Measurements from ENCODE around the gene AQP5.

The AQP5 gene

GRCh38 chr12:49961111-49961922, at the start of gene AQP5:
Gene AQP5, plus strand, starts transcription at chr12:49961872. Its CDS starts 146 bp downstream, at chr12:49962018.
- FAIRE-seq = no peak

- no peak for FAIRE-seq
Measured at GRCh38 chr12:49912345-49913255, 49.1 kb upstream of the AQP5 start.

- FAIRE-seq = no peak
Measured at GRCh38 chr12:49916129-49916919, 45.3 kb upstream of the AQP5 start.

- no peak for FAIRE-seq
Measured at GRCh38 chr12:49917166-49917787, 44.4 kb upstream of the AQP5 start.

- no peak for FAIRE-seq
Measured at GRCh38 chr12:49917788-49918173, 43.9 kb upstream of the AQP5 start.

GRCh38 chr12:49920241-49920914, 41.3 kb upstream of the AQP5 start:
- FAIRE-seq = no peak

- no peak for FAIRE-seq
Measured at GRCh38 chr12:49920915-49921286, 40.8 kb upstream of the AQP5 start.

GRCh38 chr12:49921299-49921698, 40.4 kb upstream of the AQP5 start:
- FAIRE-seq = no peak

GRCh38 chr12:49921936-49922335, 39.7 kb upstream of the AQP5 start:
- FAIRE-seq = no peak

GRCh38 chr12:49922349-49923034, 39.2 kb upstream of the AQP5 start:
- FAIRE-seq = no peak

- FAIRE-seq = no peak
Measured at GRCh38 chr12:49923035-49923644, 38.5 kb upstream of the AQP5 start.

GRCh38 chr12:49923880-49924556, 37.7 kb upstream of the AQP5 start:
- no peak for FAIRE-seq

GRCh38 chr12:49924628-49925246, 36.9 kb upstream of the AQP5 start:
- no peak for FAIRE-seq

- no peak for FAIRE-seq
Measured at GRCh38 chr12:49925433-49926204, 36.1 kb upstream of the AQP5 start.

- no peak for FAIRE-seq
Measured at GRCh38 chr12:49928471-49928870, 33.2 kb upstream of the AQP5 start.

GRCh38 chr12:49929581-49929980, 32.1 kb upstream of the AQP5 start:
- FAIRE-seq = no peak

GRCh38 chr12:49930515-49931288, 31.0 kb upstream of the AQP5 start:
- FAIRE-seq = no peak

GRCh38 chr12:49932023-49932422, 29.6 kb upstream of the AQP5 start:
- no peak for FAIRE-seq

All from TTC549 (cell line).